DND-41 (cell line): ENCODE data around the gene HS2ST1.
A peak's percentile ranks its signal among the peaks of the same experiment; 100 is the strongest.
"Not testable (repeated sequence)": the region's sequence is repeated elsewhere in the genome, so short reads cannot be mapped to it uniquely, and the experiment has no call there.

Source experiments
- ATAC-seq: fragments of 200-7000 bp; cut with Tn5 transposase; 3 replicates; pipeline ENCODE4 v1.9.1; 2021; ENCODE audit warnings: low read depth; ENCODE audit not compliant: insufficient read depth
- DNase-seq: peaks from one replicate; pipeline ENCODE4 v3.0.0-alpha.2; 2020
- H2AFZ ChIP-seq: 2 replicates; pipeline ENCODE4 v1.6.0; 2012; ENCODE audit warnings: low read depth, low read length
- H3K27ac ChIP-seq: 2 replicates; pipeline ENCODE4 v1.5.1; 2012; ENCODE audit warnings: low read length, inconsistent platforms
- H3K27me3 ChIP-seq: fragments of 200-600 bp; sonication (generic); 2 replicates; pipeline ENCODE4 v1.6.0; 2012; ENCODE audit warnings: low read length, mild to moderate bottlenecking, inconsistent platforms; ENCODE audit not compliant: insufficient read depth, poor library complexity
- H3K36me3 ChIP-seq: 2 replicates; pipeline ENCODE4 v1.5.1; 2012; ENCODE audit warnings: low read length, inconsistent platforms; ENCODE audit not compliant: insufficient read depth
- H3K4me1 ChIP-seq: 2 replicates; pipeline ENCODE4 v1.5.1; 2012; ENCODE audit warnings: mild to moderate bottlenecking, low read length; ENCODE audit not compliant: insufficient read depth
- H3K4me2 ChIP-seq: 2 replicates; pipeline ENCODE4 v1.6.0; 2012; ENCODE audit warnings: mild to moderate bottlenecking, moderate library complexity, low read length, inconsistent platforms; ENCODE audit not compliant: insufficient read depth
- H3K4me3 ChIP-seq, 2 experiments: fragments of 200-600 bp in 1 of 2; shearing (Covaris generic) in 1 of 2; 2 replicates each; pipeline ENCODE4 v1.5.1; 2012 to 2016; ENCODE audit warnings: inconsistent platforms in 2 of 2, low read length in 2 of 2, mild to moderate bottlenecking in 2 of 2, low read depth in 1 of 2, moderate library complexity in 1 of 2
- H3K79me2 ChIP-seq: 2 replicates; pipeline ENCODE4 v1.6.0; 2012; ENCODE audit warnings: low read length, inconsistent platforms; ENCODE audit not compliant: insufficient read depth
- H3K9ac ChIP-seq: 2 replicates; pipeline ENCODE4 v1.6.0; 2012; ENCODE audit warnings: low read depth, mild to moderate bottlenecking, inconsistent platforms, low read length, moderate library complexity
- H3K9me3 ChIP-seq: 2 replicates; pipeline ENCODE4 v1.5.1; 2012; ENCODE audit warnings: low read length, moderate library complexity, mild to moderate bottlenecking, inconsistent platforms; ENCODE audit not compliant: insufficient read depth, severe bottlenecking
- H4K20me1 ChIP-seq: 2 replicates; pipeline ENCODE4 v1.6.0; 2012; ENCODE audit warnings: low read length; ENCODE audit not compliant: insufficient read depth
- CTCF ChIP-seq: IDR thresholded peaks from 2 replicates; pipeline ENCODE4 v1.5.1; 2012; ENCODE audit warnings: borderline replicate concordance, low read length, moderate library complexity, mild to moderate bottlenecking; ENCODE audit not compliant: poor library complexity, severe bottlenecking; ENCODE audit errors: extremely low read depth
- EZH2 ChIP-seq: IDR thresholded peaks from 3 replicates; pipeline ENCODE4 v1.6.1; 2012; ENCODE audit warnings: borderline replicate concordance, low read depth, mild to moderate bottlenecking, moderate library complexity, low read length, inconsistent platforms; ENCODE audit not compliant: severe bottlenecking

Gene HS2ST1

GRCh38 chr1:87000460-87000859 lies 86.0 kb downstream of the HS2ST1 start:
- no peaks in the 10 kb centered on the region for H3K9me3 ChIP-seq
- TF ChIP-seq CTCF (no peak), EZH2 (no peak)
- no peaks in the 10 kb centered on the region for H3K4me1 ChIP-seq
- no peaks in the 10 kb centered on the region; the same call in 1 of the 2 replicates for H4K20me1 ChIP-seq
- H3K36me3 ChIP-seq, result no peaks in the 10 kb centered on the region
- no peak overlapping the region for H3K4me2 ChIP-seq
- DNase-seq, result no peak
- no peak for ATAC-seq
- H3K9ac ChIP-seq, result no peak overlapping the region
- no peak overlapping the region for H3K27ac ChIP-seq
- no peak overlapping the region for H2AFZ ChIP-seq
- H3K27me3 ChIP-seq, result no peaks in the 10 kb centered on the region
- peaks cover 2% of the 10 kb centered on the region; the same call in 1 of the 2 replicates for H3K79me2 ChIP-seq
- H3K4me3 ChIP-seq, result no peak overlapping the region

- DNase-seq (no peak), ATAC-seq (no peak)
- Histone ChIP-seq H3K27me3 (no peaks in the 10 kb centered on the region), H4K20me1 (no peaks in the 10 kb centered on the region; the same call in 1 of the 2 replicates), H3K27ac (no peak overlapping the region), H3K4me2 (no peak overlapping the region), H3K79me2 (peaks cover 4% of the 10 kb centered on the region; the same call in 1 of the 2 replicates), H2AFZ (no peak overlapping the region), H3K9ac (no peak overlapping the region), H3K4me1 (no peaks in the 10 kb centered on the region), H3K4me3 (no peak overlapping the region), H3K36me3 (no peaks in the 10 kb centered on the region), H3K9me3 (no peaks in the 10 kb centered on the region)
- no peak for TF ChIP-seq EZH2
- no peak for TF ChIP-seq CTCF
These were observed 90.4 kb downstream of the HS2ST1 start for GRCh38 chr1:87004857-87005256.

- no peak overlapping the region for H3K4me2 ChIP-seq
- H3K79me2 ChIP-seq, result peaks cover 4% of the 10 kb centered on the region; the same call in 1 of the 2 replicates
- peaks cover 3% of the 10 kb centered on the region for H3K9me3 ChIP-seq
- H3K27me3 ChIP-seq, result no peaks in the 10 kb centered on the region
- H3K4me1 ChIP-seq, result no peaks in the 10 kb centered on the region
- no peaks in the 10 kb centered on the region for H3K36me3 ChIP-seq
- no peak overlapping the region for H3K4me3 ChIP-seq
- no peak overlapping the region for H3K9ac ChIP-seq
- H3K27ac ChIP-seq, result no peak overlapping the region
- no peaks in the 10 kb centered on the region for H4K20me1 ChIP-seq
- H2AFZ ChIP-seq, result no peak overlapping the region
- TF ChIP-seq CTCF (no peak), EZH2 (no peak)
- DNase-seq (no peak), ATAC-seq (no peak)
These were observed 92.9 kb downstream of the HS2ST1 start for GRCh38 chr1:87007323-87007722.

DNA sequence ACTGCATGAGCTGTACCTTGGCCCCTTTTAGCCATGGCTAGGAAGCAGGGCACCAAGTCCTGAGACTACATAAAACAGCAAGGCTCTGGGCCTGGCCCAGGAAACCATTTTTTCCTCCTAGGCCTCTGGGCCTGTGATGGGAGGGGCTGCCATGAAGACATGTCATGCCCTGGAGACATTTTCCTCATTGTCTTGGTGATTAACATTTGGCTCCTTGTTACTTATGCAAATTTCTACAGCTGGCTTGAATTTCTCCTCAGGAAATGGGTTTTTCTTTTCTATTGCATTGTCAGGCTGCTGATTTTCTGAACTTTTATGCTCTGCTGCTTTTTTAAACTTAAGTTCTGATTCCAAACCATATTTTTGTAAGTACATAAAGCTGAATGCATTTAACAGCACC lies 99.0 kb downstream of the HS2ST1 start:
- not testable (repeated sequence) for ATAC-seq, H3K79me2 ChIP-seq, H3K36me3 ChIP-seq, H3K4me1 ChIP-seq, H3K9ac ChIP-seq, H4K20me1 ChIP-seq, H3K27ac ChIP-seq, H3K4me2 ChIP-seq, H2AFZ ChIP-seq, H3K4me3 ChIP-seq, H3K27me3 ChIP-seq
- H3K9me3 ChIP-seq, result peaks cover 14% of the 10 kb centered on the region
- peak; percentile 17 for DNase-seq
